Measurements from ENCODE around the gene SLFN13. TPM values are rescaled to one million over a fixed set of nuclear protein-coding genes. Genes with fewer than 3 reads are reported as not detected.

The SLFN13 gene, protein sequence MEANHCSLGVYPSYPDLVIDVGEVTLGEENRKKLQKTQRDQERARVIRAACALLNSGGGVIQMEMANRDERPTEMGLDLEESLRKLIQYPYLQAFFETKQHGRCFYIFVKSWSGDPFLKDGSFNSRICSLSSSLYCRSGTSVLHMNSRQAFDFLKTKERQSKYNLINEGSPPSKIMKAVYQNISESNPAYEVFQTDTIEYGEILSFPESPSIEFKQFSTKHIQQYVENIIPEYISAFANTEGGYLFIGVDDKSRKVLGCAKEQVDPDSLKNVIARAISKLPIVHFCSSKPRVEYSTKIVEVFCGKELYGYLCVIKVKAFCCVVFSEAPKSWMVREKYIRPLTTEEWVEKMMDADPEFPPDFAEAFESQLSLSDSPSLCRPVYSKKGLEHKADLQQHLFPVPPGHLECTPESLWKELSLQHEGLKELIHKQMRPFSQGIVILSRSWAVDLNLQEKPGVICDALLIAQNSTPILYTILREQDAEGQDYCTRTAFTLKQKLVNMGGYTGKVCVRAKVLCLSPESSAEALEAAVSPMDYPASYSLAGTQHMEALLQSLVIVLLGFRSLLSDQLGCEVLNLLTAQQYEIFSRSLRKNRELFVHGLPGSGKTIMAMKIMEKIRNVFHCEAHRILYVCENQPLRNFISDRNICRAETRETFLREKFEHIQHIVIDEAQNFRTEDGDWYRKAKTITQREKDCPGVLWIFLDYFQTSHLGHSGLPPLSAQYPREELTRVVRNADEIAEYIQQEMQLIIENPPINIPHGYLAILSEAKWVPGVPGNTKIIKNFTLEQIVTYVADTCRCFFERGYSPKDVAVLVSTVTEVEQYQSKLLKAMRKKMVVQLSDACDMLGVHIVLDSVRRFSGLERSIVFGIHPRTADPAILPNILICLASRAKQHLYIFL
- 1.8 and 10.1 TPM in 2 replicates for total RNA-seq

DNA sequence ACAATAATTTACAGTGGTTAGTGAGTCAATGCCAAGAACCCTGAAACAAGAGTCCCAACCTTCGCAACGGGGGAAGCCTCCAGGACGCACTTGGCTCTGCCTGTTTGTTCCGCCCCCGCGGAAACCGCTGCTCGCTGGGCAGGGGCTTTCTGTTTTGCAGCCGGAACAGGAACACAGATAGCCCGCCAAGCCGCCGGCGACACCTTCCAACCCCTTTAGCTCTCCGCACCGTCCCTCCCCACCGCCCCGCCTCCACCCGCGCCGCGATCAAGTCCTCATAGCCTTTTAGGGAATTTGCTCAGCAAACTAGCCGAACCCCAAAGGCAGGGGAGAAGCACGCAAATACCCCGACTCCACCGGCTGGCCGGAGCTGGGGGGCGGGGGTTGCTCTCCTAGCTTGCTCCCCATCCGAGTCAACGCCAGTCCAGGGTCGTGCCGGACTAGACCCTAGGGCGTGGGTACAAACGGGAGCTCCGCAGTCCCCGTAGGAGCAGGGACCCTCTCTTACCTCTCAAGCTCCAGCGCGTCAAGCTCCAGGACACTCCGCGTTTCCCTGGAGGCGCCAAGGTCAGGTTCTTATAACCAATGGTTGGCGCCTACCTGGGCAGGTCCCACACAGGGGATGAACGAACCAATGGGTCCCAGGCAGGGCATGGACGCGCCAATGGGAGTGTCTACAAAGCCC is at the start of gene SLFN13:
Gene SLFN13, minus strand, starts transcription at position 553 of the 685 bp plus-strand sequence. CDS start 3,086 bp downstream, outside the sequence.

GRCh38 chr17:35432176-35433074 is 16.1 kb downstream of the SLFN13 start, which contains the start of gene SLFN12:
Gene SLFN12 (minus strand): TSS chr17:35432500. CDS start chr17:35423028, 9,472 bp downstream.

Other genes starting within 250 kb of the SLFN13 start
- gene SLFN5, start 205.7 kb downstream of the SLFN13 start, total RNA-seq = 17.9 and 24.1 TPM in 2 replicates
- 1.0 and 2.4 TPM in 2 replicates for gene SLFN11, start 75.1 kb downstream of the SLFN13 start, total RNA-seq
- gene SLFN12, start 16.3 kb downstream of the SLFN13 start, total RNA-seq = 5.8 and 6.7 TPM in 2 replicates
- gene SLFN12L, start 88.9 kb upstream of the SLFN13 start, total RNA-seq = not detected in 2 replicates
- not detected in 2 replicates for gene SLFN14, start 112.1 kb upstream of the SLFN13 start, total RNA-seq
- 3.1 and 3.4 TPM in 2 replicates for gene PEX12, start 129.8 kb upstream of the SLFN13 start, total RNA-seq
- gene AP2B1, start 138.6 kb upstream of the SLFN13 start, total RNA-seq = 126 and 137 TPM in 2 replicates